ENCODE measurements around the gene ZBED6. TPM values are rescaled to one million over a fixed set of nuclear protein-coding genes. Genes with fewer than 3 reads are reported as not detected.
"Not testable (repeated sequence)": the region's sequence is repeated elsewhere in the genome, so short reads cannot be mapped to it uniquely, and the experiment has no call there.

The ZBED6 gene
- total RNA-seq, 1 experiment from 2014 or later = 35.6 TPM

DNA sequence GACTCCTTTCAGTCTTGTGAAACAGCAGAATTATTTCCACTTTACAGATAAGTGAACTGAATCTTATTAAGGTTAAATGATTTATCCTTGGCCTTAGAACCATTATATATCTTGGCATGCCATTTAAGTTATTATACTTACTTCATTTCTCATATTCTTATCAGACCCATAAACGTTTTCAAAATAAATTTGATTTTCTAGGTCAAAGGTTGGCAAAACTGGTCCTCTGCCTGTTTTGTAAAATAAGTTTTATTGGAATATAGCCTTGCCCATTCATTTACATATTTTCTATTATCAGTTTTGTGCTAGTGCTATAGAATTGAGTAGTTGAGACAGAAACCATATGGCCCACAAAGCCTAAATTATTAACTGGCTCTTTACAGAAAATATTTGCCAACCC, 33.1 kb downstream of the ZBED6 start:
- BruUV-seq (replicated peaks) = no TSS peak
- no peaks in the 10 kb centered on the region for H3K27me3 Mint-ChIP-seq (ENCODE audit: unreplicated experiment)
- peaks cover 85% of the 10 kb centered on the region for H3K36me3 Mint-ChIP-seq (ENCODE audit: insufficient read depth, unreplicated experiment)
- H3K4me3 Mint-ChIP-seq (ENCODE audit: low read depth, unreplicated experiment) = no peak overlapping the region
- H3K4me1 Mint-ChIP-seq (ENCODE audit: low read depth, unreplicated experiment) = no peaks in the 10 kb centered on the region
- no peaks in the 10 kb centered on the region for H3K9me3 Mint-ChIP-seq (ENCODE audit: low read depth, unreplicated experiment)
- CTCF ChIA-PET = interaction anchor here (0.6 kb wide), 1 partner anchor 104 kb away, joined by 4 read pairs; no protein-coding TSS in a partner anchor
- intact Hi-C loops (cut with micrococcal nuclease; ENCODE audit: unreplicated experiment) = no loop called here
- TF ChIP-seq, protein P1, sequence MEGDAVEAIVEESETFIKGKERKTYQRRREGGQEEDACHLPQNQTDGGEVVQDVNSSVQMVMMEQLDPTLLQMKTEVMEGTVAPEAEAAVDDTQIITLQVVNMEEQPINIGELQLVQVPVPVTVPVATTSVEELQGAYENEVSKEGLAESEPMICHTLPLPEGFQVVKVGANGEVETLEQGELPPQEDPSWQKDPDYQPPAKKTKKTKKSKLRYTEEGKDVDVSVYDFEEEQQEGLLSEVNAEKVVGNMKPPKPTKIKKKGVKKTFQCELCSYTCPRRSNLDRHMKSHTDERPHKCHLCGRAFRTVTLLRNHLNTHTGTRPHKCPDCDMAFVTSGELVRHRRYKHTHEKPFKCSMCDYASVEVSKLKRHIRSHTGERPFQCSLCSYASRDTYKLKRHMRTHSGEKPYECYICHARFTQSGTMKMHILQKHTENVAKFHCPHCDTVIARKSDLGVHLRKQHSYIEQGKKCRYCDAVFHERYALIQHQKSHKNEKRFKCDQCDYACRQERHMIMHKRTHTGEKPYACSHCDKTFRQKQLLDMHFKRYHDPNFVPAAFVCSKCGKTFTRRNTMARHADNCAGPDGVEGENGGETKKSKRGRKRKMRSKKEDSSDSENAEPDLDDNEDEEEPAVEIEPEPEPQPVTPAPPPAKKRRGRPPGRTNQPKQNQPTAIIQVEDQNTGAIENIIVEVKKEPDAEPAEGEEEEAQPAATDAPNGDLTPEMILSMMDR (IDR thresholded peaks at IDR 0.05; ENCODE audit: unreplicated experiment) = no peak
- H3K27ac Mint-ChIP-seq (ENCODE audit: unreplicated experiment) = no peak overlapping the region
- no peak for DNase-seq

DNA sequence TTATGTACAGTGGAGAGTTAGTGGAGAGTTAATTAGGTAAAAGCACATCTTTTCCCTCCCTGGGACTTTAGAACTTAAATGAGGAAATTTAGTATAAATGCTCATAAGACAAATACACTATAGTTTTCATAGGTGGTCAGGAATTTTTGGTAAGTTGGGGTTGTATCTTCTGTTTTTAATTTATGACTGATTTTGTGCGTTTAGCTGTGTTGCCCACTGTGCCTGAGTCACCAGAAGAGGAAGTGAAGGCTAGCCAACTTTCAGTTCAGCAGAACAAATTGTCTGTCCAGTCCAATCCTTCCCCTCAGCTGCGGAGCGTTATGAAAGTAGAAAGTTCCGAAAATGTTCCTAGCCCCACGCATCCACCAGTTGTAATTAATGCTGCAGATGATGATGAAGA, 33.8 kb downstream of the ZBED6 start:
- CTCF ChIA-PET; H3K4me1 Mint-ChIP-seq (ENCODE audit: low read depth, unreplicated experiment); H3K27ac Mint-ChIP-seq (ENCODE audit: unreplicated experiment); BruUV-seq (replicated peaks); intact Hi-C loops (cut with micrococcal nuclease; ENCODE audit: unreplicated experiment); DNase-seq; H3K4me3 Mint-ChIP-seq (ENCODE audit: low read depth, unreplicated experiment); H3K9me3 Mint-ChIP-seq (ENCODE audit: low read depth, unreplicated experiment); H3K27me3 Mint-ChIP-seq (ENCODE audit: unreplicated experiment): not testable (repeated sequence)
- H3K36me3 Mint-ChIP-seq (ENCODE audit: insufficient read depth, unreplicated experiment) = peaks cover 85% of the 10 kb centered on the region

DNA sequence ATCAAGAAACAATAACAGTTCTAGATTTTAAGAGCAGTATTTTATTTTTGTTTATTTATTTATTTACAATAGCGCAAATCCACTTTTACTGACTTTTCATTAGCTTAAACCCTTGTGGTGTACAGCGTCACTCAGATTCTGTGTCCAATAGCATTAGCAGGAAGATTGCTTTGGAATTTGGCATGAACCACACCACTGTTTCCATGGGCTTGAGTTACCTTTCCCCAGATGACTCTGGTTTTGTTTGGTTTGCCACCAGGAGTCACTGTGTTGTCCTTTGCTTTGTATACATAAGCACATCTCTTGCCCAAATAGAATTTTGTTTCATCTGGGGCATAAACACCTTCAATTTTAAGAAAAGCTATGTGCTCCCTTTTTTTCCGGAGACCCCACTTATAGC, 40.1 kb downstream of the ZBED6 start:
- Mint-ChIP-seq H3K27me3 (ENCODE audit: unreplicated experiment) (no peaks in the 10 kb centered on the region), H3K9me3 (ENCODE audit: low read depth, unreplicated experiment) (no peaks in the 10 kb centered on the region), H3K36me3 (ENCODE audit: insufficient read depth, unreplicated experiment) (peaks cover 85% of the 10 kb centered on the region), H3K4me3 (ENCODE audit: low read depth, unreplicated experiment) (no peak overlapping the region), H3K27ac (ENCODE audit: unreplicated experiment) (no peak overlapping the region), H3K4me1 (ENCODE audit: low read depth, unreplicated experiment) (no peaks in the 10 kb centered on the region)
- TF ChIP-seq, protein P1 (IDR thresholded peaks at IDR 0.05; ENCODE audit: unreplicated experiment) = no peak
- DNase-seq = no peak
- CTCF ChIA-PET = no interaction called here
- BruUV-seq (replicated peaks) = no TSS peak
- intact Hi-C loops (cut with micrococcal nuclease; ENCODE audit: unreplicated experiment) = no loop called here

DNA sequence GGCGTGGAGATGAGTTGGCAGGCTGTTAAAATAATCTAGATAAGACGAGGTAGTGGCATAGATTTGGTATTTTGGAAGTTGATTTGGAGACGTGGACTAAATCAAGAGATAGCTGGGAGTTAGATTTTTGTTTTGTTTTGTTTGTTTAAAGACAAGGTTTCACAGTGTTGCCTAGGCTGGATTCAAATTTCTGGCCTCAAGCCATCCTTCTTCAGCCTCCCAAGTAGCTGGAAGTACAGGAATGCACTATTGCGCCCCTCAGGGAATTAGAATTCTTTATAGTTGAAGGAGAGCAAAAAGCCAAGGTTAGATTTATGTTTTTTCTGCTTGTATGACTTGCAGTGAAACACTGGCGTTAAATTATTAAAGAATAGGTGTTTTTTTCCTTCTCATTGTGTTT, 43.7 kb downstream of the ZBED6 start:
- Mint-ChIP-seq H3K27ac (ENCODE audit: unreplicated experiment) (no peak overlapping the region), H3K36me3 (ENCODE audit: insufficient read depth, unreplicated experiment) (peaks cover 85% of the 10 kb centered on the region), H3K27me3 (ENCODE audit: unreplicated experiment) (no peaks in the 10 kb centered on the region), H3K4me1 (ENCODE audit: low read depth, unreplicated experiment) (no peaks in the 10 kb centered on the region), H3K4me3 (ENCODE audit: low read depth, unreplicated experiment) (no peak overlapping the region), H3K9me3 (ENCODE audit: low read depth, unreplicated experiment) (no peaks in the 10 kb centered on the region)
- CTCF ChIA-PET = no interaction called here
- intact Hi-C loops (cut with micrococcal nuclease; ENCODE audit: unreplicated experiment) = no loop called here
- DNase-seq = no peak
- no TSS peak for BruUV-seq (replicated peaks)
- TF ChIP-seq, protein P1 (IDR thresholded peaks at IDR 0.05; ENCODE audit: unreplicated experiment) = no peak

DNA sequence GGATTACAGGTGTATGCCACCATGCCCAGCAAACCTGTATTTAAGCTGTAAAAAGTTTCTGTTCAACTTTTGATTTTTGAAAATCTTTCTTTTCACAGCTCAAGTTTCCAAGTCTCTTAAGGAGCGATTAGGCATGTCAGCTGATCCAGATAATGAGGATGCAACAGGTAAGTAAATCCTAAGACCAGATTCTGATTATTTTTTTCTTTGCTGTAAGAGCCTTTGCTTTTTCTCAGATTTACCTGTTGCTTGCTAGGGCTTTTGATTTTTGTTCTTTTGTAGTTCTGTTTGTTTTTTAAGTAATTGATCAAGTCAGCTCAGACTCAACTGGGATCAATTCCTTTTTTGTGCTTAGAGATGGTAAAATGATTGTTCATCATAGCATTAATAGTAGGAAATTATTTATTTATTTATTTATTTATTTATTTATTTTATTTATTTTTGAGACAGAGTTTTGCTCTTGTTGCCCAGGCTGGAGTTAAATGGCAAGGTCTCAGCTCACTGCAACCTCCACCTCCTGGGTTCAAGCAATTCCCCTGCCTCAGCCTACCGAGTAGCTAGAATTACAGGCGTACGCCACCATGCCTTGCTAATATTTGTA, 44.9 kb downstream of the ZBED6 start:
- Mint-ChIP-seq H3K9me3 (ENCODE audit: low read depth, unreplicated experiment) (no peaks in the 10 kb centered on the region), H3K36me3 (ENCODE audit: insufficient read depth, unreplicated experiment) (peaks cover 84% of the 10 kb centered on the region), H3K4me3 (ENCODE audit: low read depth, unreplicated experiment) (no peak overlapping the region), H3K4me1 (ENCODE audit: low read depth, unreplicated experiment) (no peaks in the 10 kb centered on the region), H3K27me3 (ENCODE audit: unreplicated experiment) (no peaks in the 10 kb centered on the region), H3K27ac (ENCODE audit: unreplicated experiment) (no peak overlapping the region)
- CTCF ChIA-PET = no interaction called here
- TF ChIP-seq, protein P1 (IDR thresholded peaks at IDR 0.05; ENCODE audit: unreplicated experiment) = no peak
- DNase-seq = no peak
- intact Hi-C loops (cut with micrococcal nuclease; ENCODE audit: unreplicated experiment) = no loop called here
- no TSS peak for BruUV-seq (replicated peaks)

Data from Calu3 (cell line).